H1 (cell line): ENCODE measurements around the gene MFGE8.
A peak's percentile ranks its signal among the peaks of the same experiment; 100 is the strongest.

ENCODE experiments used
- ATF3 ChIP-seq: IDR thresholded peaks from 2 replicates; pipeline ENCODE4 v1.6.1; 2011; ENCODE audit warnings: low read depth, mild to moderate bottlenecking, low read length; ENCODE audit not compliant: insufficient read depth
- CBX5 ChIP-seq: fragments of 300-800, 300-1000 bp; sonication (generic); IDR thresholded peaks from 2 replicates; pipeline ENCODE4 v1.7.1; 2016; ENCODE audit warnings: antibody characterized with exemption, low read length, low read depth
- CHD2 ChIP-seq: IDR thresholded peaks from 2 replicates; pipeline ENCODE4 v1.6.1; 2012; ENCODE audit warnings: low read length, improper control_type of control experiment
- CTCF ChIP-seq, 3 experiments: IDR thresholded peaks; 1 replicate in 2 of 3; 2 replicates in 1 of 3; pipeline versions ENCODE4 v1.5.1 to v1.6.1; 2011; ENCODE audit warnings: low read length in 3 of 3, mild to moderate bottlenecking in 3 of 3, inconsistent platforms in 2 of 3, low read depth in 1 of 3, moderate library complexity in 1 of 3; ENCODE audit not compliant: insufficient read depth in 1 of 3; ENCODE audit errors: control extremely low read depth in 1 of 3
- POLR2A ChIP-seq, 2 experiments: IDR thresholded peaks; 1 replicate in 1 of 2; 2 replicates in 1 of 2; pipeline ENCODE4 v1.6.1; 2011; ENCODE audit warnings: low read depth in 2 of 2, low read length in 2 of 2, mild to moderate bottlenecking in 2 of 2; ENCODE audit errors: control extremely low read depth in 1 of 2
- SP1 ChIP-seq: IDR thresholded peaks from 2 replicates; pipeline ENCODE4 v1.6.1; 2011; ENCODE audit warnings: low read depth, low read length
- SP2 ChIP-seq: IDR thresholded peaks from 2 replicates; pipeline ENCODE4 v1.6.1; 2012; ENCODE audit warnings: mild to moderate bottlenecking, low read length, inconsistent platforms
- SP4 ChIP-seq: IDR thresholded peaks from 2 replicates; pipeline ENCODE4 v1.6.1; 2012; ENCODE audit warnings: low read length, inconsistent platforms
- TCF12 ChIP-seq: IDR thresholded peaks from 2 replicates; pipeline ENCODE4 v1.6.1; 2011; ENCODE audit warnings: low read depth, mild to moderate bottlenecking, low read length

GRCh38 chr15:88901508-88902220 lies 11.5 kb downstream of the MFGE8 start:
- TF ChIP-seq CTCF (IDR thresholded peaks at IDR 0.05; ENCODE audit: control extremely low read depth in 1 of 3, insufficient read depth in 1 of 3, low read depth in 1 of 3, low read length in 3 of 3) = no peak
- no peak for TF ChIP-seq SP4
- TF ChIP-seq SP1 = no peak
- TF ChIP-seq POLR2A (IDR thresholded peaks at IDR 0.05; ENCODE audit: control extremely low read depth in 1 of 2, low read depth in 2 of 2, low read length in 2 of 2) = peak in 1 of 2 experiments; percentile 60; a peak in 1 of 3 replicates
- TF ChIP-seq CHD2 = no peak
- TF ChIP-seq ATF3 = no peak
- no peak for TF ChIP-seq TCF12
- TF ChIP-seq SP2 = no peak
- no peak for TF ChIP-seq CBX5
